Testis (tissue), 2 donors: ENCODE data around the gene SLC6A9.

Experiments
- POLR2A ChIP-seq: fragments of 450-650 bp; IDR thresholded peaks from one replicate; pipeline ENCODE4 v1.6.1; 2017; ENCODE audit warnings: antibody characterized with exemption, mild to moderate bottlenecking, moderate library complexity
- TF ChIP-seq, protein P1 (sequence below), 3 experiments: fragments of 450-650 bp in 2 of 3; fragments of 200-600 bp in 1 of 3; sonication (generic) in 1 of 3; IDR thresholded peaks; one replicate each; pipeline ENCODE4 v1.5.1; 2016 to 2019; ENCODE audit warnings: antibody characterized with exemption in 3 of 3, mild to moderate bottlenecking in 2 of 3, moderate library complexity in 1 of 3

GRCh38 chr1:44040418-44040817 is 9.2 kb upstream of the SLC6A9 start:
- TF ChIP-seq, protein P1, sequence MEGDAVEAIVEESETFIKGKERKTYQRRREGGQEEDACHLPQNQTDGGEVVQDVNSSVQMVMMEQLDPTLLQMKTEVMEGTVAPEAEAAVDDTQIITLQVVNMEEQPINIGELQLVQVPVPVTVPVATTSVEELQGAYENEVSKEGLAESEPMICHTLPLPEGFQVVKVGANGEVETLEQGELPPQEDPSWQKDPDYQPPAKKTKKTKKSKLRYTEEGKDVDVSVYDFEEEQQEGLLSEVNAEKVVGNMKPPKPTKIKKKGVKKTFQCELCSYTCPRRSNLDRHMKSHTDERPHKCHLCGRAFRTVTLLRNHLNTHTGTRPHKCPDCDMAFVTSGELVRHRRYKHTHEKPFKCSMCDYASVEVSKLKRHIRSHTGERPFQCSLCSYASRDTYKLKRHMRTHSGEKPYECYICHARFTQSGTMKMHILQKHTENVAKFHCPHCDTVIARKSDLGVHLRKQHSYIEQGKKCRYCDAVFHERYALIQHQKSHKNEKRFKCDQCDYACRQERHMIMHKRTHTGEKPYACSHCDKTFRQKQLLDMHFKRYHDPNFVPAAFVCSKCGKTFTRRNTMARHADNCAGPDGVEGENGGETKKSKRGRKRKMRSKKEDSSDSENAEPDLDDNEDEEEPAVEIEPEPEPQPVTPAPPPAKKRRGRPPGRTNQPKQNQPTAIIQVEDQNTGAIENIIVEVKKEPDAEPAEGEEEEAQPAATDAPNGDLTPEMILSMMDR (IDR thresholded peaks at IDR 0.05): no peak
- TF ChIP-seq POLR2A: no peak
